WTC11 (cell line): Measurements from ENCODE around the gene MGAM2. TPM values are rescaled to one million over a fixed set of nuclear protein-coding genes. Genes with fewer than 3 reads are reported as not detected.

ENCODE experiments used
- ATAC-seq: fragments of 200-7000 bp; cut with Tn5 transposase; 2 replicates; pipeline ENCODE4 v1.10.0; 2021; ENCODE audit warnings: mild to moderate bottlenecking, moderate library complexity
- CTCF ChIA-PET: fragments of 300-600 bp; sonication (Branson Sonifier 250); formaldehyde crosslinking; loops from one replicate; lab custom pipeline; 2021; ENCODE audit warnings: antibody characterized with exemption; lab: Charles Lee
- POLR2A ChIA-PET: fragments of 350-600 bp; sonication (Branson Sonifier 250); formaldehyde crosslinking; loops from one replicate; lab custom pipeline; 2021; ENCODE audit warnings: antibody characterized with exemption; lab: Charles Lee
- DNase-seq: peaks from one replicate; pipeline ENCODE4 v3.0.0; 2021; ENCODE audit warnings: low spot score
- H3K27ac Mint-ChIP-seq: 2 replicates; pipeline ENCODE4 v1.8.0; 2021; ENCODE audit warnings: mixed read lengths
- H3K27me3 Mint-ChIP-seq: 2 replicates; pipeline ENCODE4 v1.8.0; 2021; ENCODE audit warnings: low read depth, mild to moderate bottlenecking, moderate library complexity, mixed read lengths
- H3K36me3 Mint-ChIP-seq: 2 replicates; pipeline ENCODE4 v1.8.0; 2021; ENCODE audit warnings: mixed read lengths
- H3K4me1 Mint-ChIP-seq: 2 replicates; pipeline ENCODE4 v1.8.0; 2022; ENCODE audit warnings: mixed read lengths
- H3K4me3 Mint-ChIP-seq: 2 replicates; pipeline ENCODE4 v1.8.0; 2021; ENCODE audit warnings: mild to moderate bottlenecking, moderate library complexity, mixed read lengths
- H3K9me3 Mint-ChIP-seq: 2 replicates; pipeline ENCODE4 v1.8.0; 2021; ENCODE audit warnings: mixed read lengths
- ATF1 ChIP-seq: sonication (generic); formaldehyde crosslinking; IDR thresholded peaks from 2 replicates; pipeline ENCODE4 v1.8.1; 2023; ENCODE audit warnings: mild to moderate bottlenecking, moderate library complexity, missing genetic modification reagents
- CREM ChIP-seq: sonication (generic); formaldehyde crosslinking; IDR thresholded peaks from 2 replicates; pipeline ENCODE4 v1.8.1; 2022; ENCODE audit warnings: mild to moderate bottlenecking, missing genetic modification reagents, moderate library complexity
- CTCF ChIP-seq: fragments of 200-600 bp; IDR thresholded peaks from 2 replicates; pipeline ENCODE4 v1.8.0; 2022; ENCODE audit warnings: antibody characterized with exemption
- ESRRA ChIP-seq: sonication (generic); formaldehyde crosslinking; IDR thresholded peaks from 2 replicates; pipeline ENCODE4 v1.8.1; 2022; ENCODE audit warnings: mild to moderate bottlenecking, missing genetic modification reagents, borderline replicate concordance
- ETV6 ChIP-seq: sonication (generic); formaldehyde crosslinking; IDR thresholded peaks from 2 replicates; pipeline ENCODE4 v1.8.1; 2022; ENCODE audit warnings: mild to moderate bottlenecking, missing genetic modification reagents
- FOXK1 ChIP-seq: sonication (generic); formaldehyde crosslinking; IDR thresholded peaks from 2 replicates; pipeline ENCODE4 v1.8.0; 2022; ENCODE audit warnings: mild to moderate bottlenecking, moderate library complexity, missing genetic modification reagents
- FOXP1 ChIP-seq: sonication (generic); formaldehyde crosslinking; IDR thresholded peaks from 2 replicates; pipeline ENCODE4 v1.8.0; 2022; ENCODE audit warnings: missing genetic modification reagents, mild to moderate bottlenecking, moderate library complexity, borderline replicate concordance
- GTF2I ChIP-seq: fragments of 250-450 bp; sonication (Bioruptor Pico); conservative IDR thresholded peaks from 2 replicates; pipeline ENCODE4 v1.4.0; 2021; ENCODE audit warnings: mild to moderate bottlenecking
- HMGA2 ChIP-seq: fragments of 250-450 bp; sonication (Bioruptor Pico); IDR thresholded peaks from 2 replicates; pipeline ENCODE4 v1.4.0; 2021; ENCODE audit warnings: mild to moderate bottlenecking, moderate library complexity
- NFYB ChIP-seq: sonication (generic); formaldehyde crosslinking; conservative IDR thresholded peaks from 2 replicates; pipeline ENCODE4 v1.8.0; 2022; ENCODE audit warnings: low read depth, missing genetic modification reagents
- NR3C1 ChIP-seq: sonication (generic); formaldehyde crosslinking; conservative IDR thresholded peaks from 2 replicates; pipeline ENCODE4 v1.8.1; 2023; ENCODE audit warnings: low read depth, mild to moderate bottlenecking, missing genetic modification reagents
- ZNF232 ChIP-seq: sonication (generic); formaldehyde crosslinking; IDR thresholded peaks from 2 replicates; pipeline ENCODE4 v1.8.0; 2022; ENCODE audit warnings: mild to moderate bottlenecking, missing genetic modification reagents
- ZNF416 ChIP-seq: fragments of 250-450 bp; sonication (Bioruptor Pico); IDR thresholded peaks from 2 replicates; pipeline ENCODE4 v1.9.0; 2021; ENCODE audit warnings: mild to moderate bottlenecking, inconsistent platforms
- ZNF423 ChIP-seq: fragments of 250-450 bp; sonication (Bioruptor Pico); IDR thresholded peaks from 2 replicates; pipeline ENCODE4 v2.1.2; 2022; ENCODE audit warnings: mild to moderate bottlenecking, moderate library complexity
- ZNF512 ChIP-seq: sonication (generic); formaldehyde crosslinking; IDR thresholded peaks from 2 replicates; pipeline ENCODE4 v1.8.1; 2022; ENCODE audit warnings: missing genetic modification reagents, borderline replicate concordance
- total RNA-seq: library from RNA; stranded (reverse); gene quantifications from 3 replicates; pipeline ENCODE4 v1.2.3, GENCODE V29; 2021
- TF ChIP-seq, protein P1 (sequence below): fragments of 250-450 bp; sonication (Bioruptor Pico); IDR thresholded peaks from 2 replicates; pipeline ENCODE4 v1.8.0; 2021; ENCODE audit warnings: mild to moderate bottlenecking
- TF ChIP-seq, protein P2 (sequence below): sonication (generic); formaldehyde crosslinking; IDR thresholded peaks from 2 replicates; pipeline ENCODE4 v1.8.0; 2022; ENCODE audit warnings: mild to moderate bottlenecking, missing genetic modification reagents
- TF ChIP-seq, protein P3 (sequence below): sonication (generic); formaldehyde crosslinking; IDR thresholded peaks from 2 replicates; pipeline ENCODE4 v1.8.0; 2022; ENCODE audit warnings: mild to moderate bottlenecking, missing genetic modification reagents

Gene MGAM2
- total RNA-seq, 1 experiment from 2014 or later, result not detected

GRCh38 chr7:142134909-142135308 is 23.4 kb downstream of the MGAM2 start (continued):
- TF ChIP-seq ZNF512, result no peak
- TF ChIP-seq ATF1 (CRISPR knock-in tag), result no peak
- no peak for TF ChIP-seq CTCF
- TF ChIP-seq, protein P1, sequence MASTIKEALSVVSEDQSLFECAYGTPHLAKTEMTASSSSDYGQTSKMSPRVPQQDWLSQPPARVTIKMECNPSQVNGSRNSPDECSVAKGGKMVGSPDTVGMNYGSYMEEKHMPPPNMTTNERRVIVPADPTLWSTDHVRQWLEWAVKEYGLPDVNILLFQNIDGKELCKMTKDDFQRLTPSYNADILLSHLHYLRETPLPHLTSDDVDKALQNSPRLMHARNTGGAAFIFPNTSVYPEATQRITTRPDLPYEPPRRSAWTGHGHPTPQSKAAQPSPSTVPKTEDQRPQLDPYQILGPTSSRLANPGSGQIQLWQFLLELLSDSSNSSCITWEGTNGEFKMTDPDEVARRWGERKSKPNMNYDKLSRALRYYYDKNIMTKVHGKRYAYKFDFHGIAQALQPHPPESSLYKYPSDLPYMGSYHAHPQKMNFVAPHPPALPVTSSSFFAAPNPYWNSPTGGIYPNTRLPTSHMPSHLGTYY (CRISPR knock-in tag), result no peak
- TF ChIP-seq, all 79 proteins: peak for 0

DNA sequence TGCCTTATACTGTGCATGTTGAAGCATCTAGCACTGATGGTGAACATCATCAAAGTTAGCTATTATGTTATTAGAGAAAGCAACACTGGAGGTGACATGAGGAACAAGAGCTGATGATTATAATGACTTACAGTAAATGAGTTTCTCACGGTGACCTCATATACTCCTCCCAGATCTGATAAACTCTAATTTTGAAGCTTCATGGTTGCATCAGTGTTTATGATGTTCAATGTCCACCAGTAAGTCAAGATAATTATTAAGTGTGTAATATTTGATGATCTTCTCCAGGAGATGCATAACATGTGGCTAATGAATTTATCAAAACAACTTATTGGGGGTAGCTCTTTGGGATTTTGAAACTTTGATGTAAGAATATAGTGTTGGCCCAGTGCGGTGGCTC is 27.5 kb downstream of the MGAM2 start:
- ChIA-PET POLR2A (no interaction called here), CTCF (interaction anchor here (0.7 to 0.9 kb wide), 2 partner anchors 162 to 464 kb away, joined by 3 to 5 read pairs; no protein-coding TSS in a partner anchor)
- Mint-ChIP-seq H3K9me3 (no peaks in the 10 kb centered on the region), H3K36me3 (no peaks in the 10 kb centered on the region), H3K4me1 (peaks cover 6% of the 10 kb centered on the region), H3K4me3 (no peak overlapping the region), H3K27ac (no peak overlapping the region), H3K27me3 (no peaks in the 10 kb centered on the region)
- DNase-seq, result no peak
- ATAC-seq, result no peak
- no peak for TF ChIP-seq ZNF416 (CRISPR knock-in tag)
- no peak for TF ChIP-seq ZNF423 (CRISPR knock-in tag)

DNA sequence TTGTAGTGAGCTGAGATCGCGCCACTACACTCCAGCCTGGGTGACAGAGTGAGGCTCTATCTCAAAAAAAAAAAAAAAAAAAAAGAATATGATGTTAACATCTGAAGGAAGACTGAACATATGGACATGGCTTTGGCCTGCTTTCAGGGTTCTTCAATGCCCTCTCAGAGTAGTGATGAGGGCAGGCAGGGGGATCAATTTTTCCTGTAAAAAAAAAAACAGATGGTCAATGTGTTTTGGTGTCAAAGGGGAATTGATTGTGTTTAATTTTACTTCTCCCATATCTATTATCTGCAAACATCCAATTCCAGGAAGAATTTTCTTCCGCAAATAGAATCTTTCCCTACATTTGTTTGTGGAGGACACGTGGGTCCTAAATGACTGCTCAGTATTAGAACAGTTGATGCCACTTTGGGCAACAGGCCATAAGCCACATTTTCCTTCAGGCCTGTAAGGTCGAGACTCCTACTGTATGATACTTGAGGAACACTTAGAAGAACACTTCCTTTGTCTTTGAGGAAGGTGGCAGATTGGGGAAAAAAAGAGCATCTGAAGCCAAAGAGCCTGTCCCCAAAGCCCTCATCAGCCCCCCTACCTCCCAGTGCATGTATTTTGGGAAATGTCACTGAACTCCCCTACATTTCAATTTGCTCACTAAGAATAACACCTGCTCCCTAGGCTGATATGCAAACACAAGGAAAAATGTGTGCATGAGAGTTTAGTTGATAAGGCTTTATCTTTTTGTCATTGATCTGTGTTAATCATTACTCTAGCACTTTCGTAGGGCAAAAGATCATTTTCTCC is 28.3 kb downstream of the MGAM2 start:
- ChIA-PET CTCF (interaction anchor here (0.7 to 0.9 kb wide), 2 partner anchors 161 to 463 kb away, joined by 3 to 5 read pairs; no protein-coding TSS in a partner anchor), POLR2A (no interaction called here)
- Mint-ChIP-seq H3K4me1 (peaks cover 6% of the 10 kb centered on the region), H3K36me3 (no peaks in the 10 kb centered on the region), H3K9me3 (no peaks in the 10 kb centered on the region), H3K27me3 (no peaks in the 10 kb centered on the region), H3K4me3 (no peak overlapping the region), H3K27ac (no peak overlapping the region)
- no peak for TF ChIP-seq CREM (CRISPR knock-in tag)
- no peak for TF ChIP-seq NR3C1 (CRISPR knock-in tag)
- no peak for TF ChIP-seq ZNF232 (CRISPR knock-in tag)
- TF ChIP-seq, protein P1 (CRISPR knock-in tag), result no peak
- no peak for TF ChIP-seq HMGA2 (CRISPR knock-in tag)
- TF ChIP-seq GTF2I (CRISPR knock-in tag), result no peak
- TF ChIP-seq FOXK1 (CRISPR knock-in tag), result no peak
- no peak for TF ChIP-seq NFYB (CRISPR knock-in tag)
- no peak for DNase-seq
- no peak for ATAC-seq

GRCh38 chr7:142140401-142140959 is 29.0 kb downstream of the MGAM2 start:
- CTCF ChIA-PET, result no interaction called here
- DNase-seq, result no peak
- no peak for ATAC-seq
- H3K9me3 Mint-ChIP-seq, result no peaks in the 10 kb centered on the region
- H3K27ac Mint-ChIP-seq, result no peak overlapping the region
- POLR2A ChIA-PET, result no interaction called here
- no peak overlapping the region for H3K4me3 Mint-ChIP-seq
- H3K4me1 Mint-ChIP-seq, result peaks cover 5% of the 10 kb centered on the region
- H3K27me3 Mint-ChIP-seq, result no peaks in the 10 kb centered on the region
- no peaks in the 10 kb centered on the region for H3K36me3 Mint-ChIP-seq
- TF ChIP-seq CTCF, result no peak
- no peak for TF ChIP-seq ETV6 (CRISPR knock-in tag)
- no peak for TF ChIP-seq ESRRA (CRISPR knock-in tag)
- no peak for TF ChIP-seq FOXP1 (CRISPR knock-in tag)
- TF ChIP-seq, protein P2, sequence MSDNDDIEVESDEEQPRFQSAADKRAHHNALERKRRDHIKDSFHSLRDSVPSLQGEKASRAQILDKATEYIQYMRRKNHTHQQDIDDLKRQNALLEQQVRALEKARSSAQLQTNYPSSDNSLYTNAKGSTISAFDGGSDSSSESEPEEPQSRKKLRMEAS (CRISPR knock-in tag), result no peak
- TF ChIP-seq, protein P3, sequence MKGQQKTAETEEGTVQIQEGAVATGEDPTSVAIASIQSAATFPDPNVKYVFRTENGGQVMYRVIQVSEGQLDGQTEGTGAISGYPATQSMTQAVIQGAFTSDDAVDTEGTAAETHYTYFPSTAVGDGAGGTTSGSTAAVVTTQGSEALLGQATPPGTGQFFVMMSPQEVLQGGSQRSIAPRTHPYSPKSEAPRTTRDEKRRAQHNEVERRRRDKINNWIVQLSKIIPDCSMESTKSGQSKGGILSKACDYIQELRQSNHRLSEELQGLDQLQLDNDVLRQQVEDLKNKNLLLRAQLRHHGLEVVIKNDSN, result no peak
